NCI-H446 treated with DMSO at 0.1 percent for 48 hours (cell line): ENCODE results near the gene TRIM65.
"Not testable (repeated sequence)": the region's sequence is repeated elsewhere in the genome, so short reads cannot be mapped to it uniquely, and the experiment has no call there.

Experiments used
- DNase-seq: peaks from one replicate; lab custom pipeline; 2025; lab: John Stamatoyannopoulos, UW

TRIM65 gene

GRCh38 chr17:75895370-75896155 lies 1.2 kb downstream of the TRIM65 start:
- DNase-seq: no peak

- no peak for DNase-seq
These were observed 2.6 kb downstream of the TRIM65 start for GRCh38 chr17:75894049-75894733.

- no peak for DNase-seq
These were observed 3.3 kb downstream of the TRIM65 start for GRCh38 chr17:75893305-75894048.

- DNase-seq: no peak
These were observed 4.1 kb downstream of the TRIM65 start for GRCh38 chr17:75892556-75893224.

GRCh38 chr17:75891605-75892555 lies 4.9 kb downstream of the TRIM65 start:
- DNase-seq: no peak

- DNase-seq: no peak
These were observed 5.6 kb downstream of the TRIM65 start for GRCh38 chr17:75891022-75891604.

- no peak for DNase-seq
These were observed 7.3 kb downstream of the TRIM65 start for GRCh38 chr17:75889454-75889853.

- DNase-seq: no peak
These were observed 8.3 kb downstream of the TRIM65 start for GRCh38 chr17:75888484-75888883.

GRCh38 chr17:75885860-75886259 lies 10.9 kb downstream of the TRIM65 start:
- not testable (repeated sequence) for DNase-seq

GRCh38 chr17:75885431-75885830 lies 11.3 kb downstream of the TRIM65 start:
- DNase-seq: no peak

- DNase-seq: no peak
These were observed 14.9 kb downstream of the TRIM65 start for GRCh38 chr17:75881678-75882454.

GRCh38 chr17:75880266-75880665 lies 16.5 kb downstream of the TRIM65 start:
- DNase-seq: no peak

- DNase-seq: no peak
These were observed 18.4 kb downstream of the TRIM65 start, which contains the start of gene TRIM47 for GRCh38 chr17:75878174-75878998. Gene TRIM47, minus strand, starts transcription at chr17:75878581. Its CDS starts 33 bp downstream, at chr17:75878548.

GRCh38 chr17:75877752-75878173 lies 19.0 kb downstream of the TRIM65 start:
- no peak for DNase-seq

GRCh38 chr17:75876938-75877751 lies 19.6 kb downstream of the TRIM65 start:
- DNase-seq: peak; percentile 56

GRCh38 chr17:75876190-75876937 lies 20.4 kb downstream of the TRIM65 start:
- no peak for DNase-seq

- peak; percentile 72 for DNase-seq
These were observed 20.9 kb downstream of the TRIM65 start for GRCh38 chr17:75875940-75876189.
